HG03103 (cell line): ENCODE measurements around the gene ACAT1.
"Not testable (repeated sequence)": the region's sequence is repeated elsewhere in the genome, so short reads cannot be mapped to it uniquely, and the experiment has no call there.

Source experiments
- ATAC-seq: cut with Tn5 transposase; IDR thresholded peaks from one replicate; pipeline ENCODE4 v1.9.1; 2021; ENCODE audit warnings: low read depth; ENCODE audit not compliant: unreplicated experiment

The ACAT1 gene

GRCh38 chr11:108142304-108142703 is 20.9 kb downstream of the ACAT1 start:
- no peak for ATAC-seq

GRCh38 chr11:108144615-108145014 is 23.2 kb downstream of the ACAT1 start:
- no peak for ATAC-seq

GRCh38 chr11:108147150-108147549 is 25.8 kb downstream of the ACAT1 start:
- no peak for ATAC-seq

- ATAC-seq, result no peak
Observed at GRCh38 chr11:108148556-108148955, 27.2 kb downstream of the ACAT1 start.

- ATAC-seq, result no peak
Observed at GRCh38 chr11:108154591-108154990, 33.2 kb downstream of the ACAT1 start.

- peak; percentile 99 for ATAC-seq
Observed at GRCh38 chr11:108160970-108161566, 39.7 kb downstream of the ACAT1 start.

- ATAC-seq, result not testable (repeated sequence)
Observed at GRCh38 chr11:108162878-108163277, 41.5 kb downstream of the ACAT1 start.

GRCh38 chr11:108167624-108168023 is 46.3 kb downstream of the ACAT1 start:
- no peak for ATAC-seq

- no peak for ATAC-seq
Observed at GRCh38 chr11:108170184-108170583, 48.8 kb downstream of the ACAT1 start.

GRCh38 chr11:108177570-108177969 is 56.2 kb downstream of the ACAT1 start:
- ATAC-seq, result no peak

- no peak for ATAC-seq
Observed at GRCh38 chr11:108193725-108194124, 72.4 kb downstream of the ACAT1 start.

GRCh38 chr11:108196901-108197300 is 75.5 kb downstream of the ACAT1 start:
- ATAC-seq, result no peak
